Measurements from ENCODE around the gene ANKRD24.
A peak's percentile ranks its signal among the peaks of the same experiment; 100 is the strongest.

ANKRD24 gene

DNA sequence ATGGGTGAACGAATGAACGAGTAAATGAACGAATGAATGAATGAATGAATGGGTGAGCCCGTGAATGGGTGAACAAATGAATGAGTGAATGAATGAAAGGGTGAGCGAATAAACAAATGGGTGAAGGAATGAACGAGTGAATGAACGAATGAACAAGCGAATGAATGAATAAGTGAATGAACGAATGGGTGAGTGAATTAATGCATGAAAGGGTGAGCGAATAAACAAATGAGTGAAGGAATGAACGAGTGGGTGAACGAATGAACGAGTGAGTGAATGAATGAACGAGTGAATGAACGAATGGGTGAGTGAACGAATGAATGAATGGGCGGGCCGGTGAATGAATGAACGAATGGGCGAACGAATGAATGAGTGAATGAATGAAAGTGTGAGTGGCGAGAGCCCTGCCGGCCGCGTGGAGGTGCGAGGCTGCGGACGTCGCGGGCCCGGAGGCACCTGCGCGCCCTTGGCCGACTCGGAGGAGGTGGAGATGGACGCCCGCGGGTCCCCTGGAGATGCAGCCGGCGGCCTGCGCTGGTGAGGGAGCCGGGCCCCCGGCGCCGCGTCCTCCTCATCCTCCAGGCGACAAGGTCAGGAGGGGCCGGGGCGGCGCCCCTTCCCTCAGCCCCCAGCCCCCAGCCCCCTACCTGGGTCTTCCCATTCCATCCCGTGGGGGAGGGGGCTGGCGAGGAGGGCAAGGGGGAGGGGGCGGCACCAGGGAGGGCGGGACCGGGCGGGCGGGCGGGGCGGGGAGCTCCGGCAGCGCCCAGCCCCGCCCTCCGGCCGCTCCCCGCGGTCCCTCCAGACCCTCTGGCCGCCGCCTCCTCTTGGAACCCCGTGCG lies 15.4 kb downstream of the ANKRD24 start:
- Histone ChIP-seq H3K4me1 (no peaks in the 10 kb centered on the region), H3K4me3 (peak overlapping the region; percentile 7; the same call in 1 of the 2 replicates), H3K36me3 (replicated peaks) (no peaks in the 10 kb centered on the region), H3K27me3 (ENCODE audit: low read depth) (peaks cover 37% of the 10 kb centered on the region), H3K9me3 (no peaks in the 10 kb centered on the region)
- in situ Hi-C loops (cut with MboI; ENCODE audit: low sequenced_read_pairs): no loop called here
- DNase-seq (ENCODE audit: low spot score in 2 of 2): peak in 1 of 2 experiments; percentile 55

DNA sequence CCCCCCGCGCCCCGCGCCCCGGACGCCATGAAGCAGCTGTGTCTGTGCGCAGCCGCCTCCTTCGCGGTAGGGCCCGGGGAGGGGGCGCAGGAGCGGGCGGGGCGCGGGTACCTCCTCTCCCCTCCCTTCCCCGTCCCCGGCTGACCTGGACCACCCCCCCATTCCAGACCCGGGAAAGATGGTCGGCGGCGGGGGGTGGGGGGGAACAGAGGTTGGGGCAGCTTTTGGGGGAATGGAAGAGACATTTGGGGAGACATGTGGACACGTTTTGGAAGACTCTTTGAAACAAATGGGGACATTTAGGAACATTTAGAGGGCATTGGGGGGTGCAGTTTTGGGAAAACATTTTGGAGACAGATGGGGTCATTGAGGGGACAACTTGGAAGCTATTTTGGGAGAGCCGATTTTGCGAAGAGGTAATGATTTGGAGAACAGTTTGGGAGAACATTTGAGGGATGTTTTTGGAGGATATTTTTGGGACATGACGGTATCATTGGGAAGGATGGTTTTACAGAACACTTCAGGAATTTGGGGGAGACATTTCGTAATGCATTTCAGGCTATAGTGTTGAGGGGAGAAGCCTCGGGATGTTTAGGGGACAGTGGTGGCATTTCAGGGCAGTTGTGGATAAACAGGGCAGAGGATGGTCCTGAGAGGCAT lies 16.1 kb downstream of the ANKRD24 start:
- peaks cover 37% of the 10 kb centered on the region for H3K27me3 ChIP-seq (ENCODE audit: low read depth)
- no peaks in the 10 kb centered on the region for H3K9me3 ChIP-seq
- H3K4me1 ChIP-seq: no peaks in the 10 kb centered on the region
- DNase-seq (ENCODE audit: low spot score in 2 of 2): no peak
- H3K4me3 ChIP-seq: no peak overlapping the region
- H3K36me3 ChIP-seq (replicated peaks): no peaks in the 10 kb centered on the region
- in situ Hi-C loops (cut with MboI; ENCODE audit: low sequenced_read_pairs): no loop called here

DNA sequence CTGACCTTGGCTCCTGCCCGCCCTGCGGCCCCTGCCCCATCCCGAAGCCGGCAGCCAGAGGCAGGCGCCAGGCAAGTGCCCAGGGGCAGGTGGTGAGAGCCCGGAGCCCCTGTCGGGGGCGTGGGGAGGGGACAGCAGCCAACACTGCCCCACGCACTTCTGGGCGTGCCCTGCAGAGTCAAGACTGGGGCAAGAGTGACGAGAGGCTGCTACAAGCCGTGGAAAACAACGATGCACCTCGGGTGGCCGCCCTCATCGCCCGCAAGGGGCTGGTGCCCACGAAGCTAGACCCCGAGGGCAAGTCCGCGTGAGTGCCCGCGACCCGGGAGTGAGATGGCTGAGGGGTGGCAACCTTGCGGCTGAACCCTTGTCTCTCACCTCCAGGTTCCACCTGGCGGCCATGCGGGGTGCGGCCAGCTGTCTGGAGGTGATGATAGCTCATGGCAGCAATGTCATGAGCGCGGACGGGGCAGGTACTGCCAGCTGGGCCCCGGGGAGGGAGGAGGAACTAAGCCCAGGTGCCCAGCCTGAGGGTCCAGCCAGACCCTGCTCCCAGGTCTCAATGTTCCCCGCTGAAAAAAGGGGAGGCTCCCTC lies 17.3 kb downstream of the ANKRD24 start:
- H3K9me3 ChIP-seq: no peaks in the 10 kb centered on the region
- H3K36me3 ChIP-seq (replicated peaks): no peaks in the 10 kb centered on the region
- H3K4me1 ChIP-seq: no peaks in the 10 kb centered on the region
- H3K27me3 ChIP-seq (ENCODE audit: low read depth): peaks cover 39% of the 10 kb centered on the region
- H3K4me3 ChIP-seq: no peak overlapping the region
- DNase-seq (ENCODE audit: low spot score in 2 of 2): no peak
- in situ Hi-C loops (cut with MboI; ENCODE audit: low sequenced_read_pairs): no loop called here

DNA sequence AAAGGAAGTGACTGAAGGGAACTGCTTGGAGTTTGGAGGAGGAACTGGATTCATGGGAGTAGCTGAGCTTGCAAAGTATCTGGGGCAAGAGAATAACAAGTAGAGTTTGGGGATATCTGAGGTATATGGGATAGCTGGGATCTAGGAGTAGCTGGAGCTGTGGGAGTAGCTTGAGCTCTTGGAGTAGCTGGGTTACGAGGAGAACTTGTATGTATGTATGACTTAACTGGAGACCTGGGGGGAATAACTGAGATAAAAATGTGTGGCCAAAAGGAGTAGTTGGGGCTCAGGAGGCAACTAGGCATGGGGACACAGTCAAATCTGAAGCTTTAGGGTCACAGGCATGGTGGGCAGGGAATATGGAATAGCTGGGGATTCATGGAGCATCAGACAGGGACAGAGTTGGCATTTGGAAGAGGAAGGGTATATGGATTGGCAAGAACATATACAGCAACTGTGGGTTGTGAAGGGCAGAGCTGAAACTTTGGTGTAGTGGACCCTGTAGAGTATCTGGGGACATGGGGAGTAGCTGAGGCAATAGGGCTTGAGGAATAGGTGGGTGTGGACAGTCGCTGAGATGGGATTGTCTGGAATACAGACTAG lies 18.6 kb downstream of the ANKRD24 start:
- H3K9me3 ChIP-seq: no peaks in the 10 kb centered on the region
- H3K36me3 ChIP-seq (replicated peaks): no peaks in the 10 kb centered on the region
- in situ Hi-C loops (cut with MboI; ENCODE audit: low sequenced_read_pairs): no loop called here
- no peak for DNase-seq (ENCODE audit: low spot score in 2 of 2)
- H3K4me3 ChIP-seq: no peak overlapping the region
- H3K27me3 ChIP-seq (ENCODE audit: low read depth): peaks cover 35% of the 10 kb centered on the region
- no peaks in the 10 kb centered on the region for H3K4me1 ChIP-seq

DNA sequence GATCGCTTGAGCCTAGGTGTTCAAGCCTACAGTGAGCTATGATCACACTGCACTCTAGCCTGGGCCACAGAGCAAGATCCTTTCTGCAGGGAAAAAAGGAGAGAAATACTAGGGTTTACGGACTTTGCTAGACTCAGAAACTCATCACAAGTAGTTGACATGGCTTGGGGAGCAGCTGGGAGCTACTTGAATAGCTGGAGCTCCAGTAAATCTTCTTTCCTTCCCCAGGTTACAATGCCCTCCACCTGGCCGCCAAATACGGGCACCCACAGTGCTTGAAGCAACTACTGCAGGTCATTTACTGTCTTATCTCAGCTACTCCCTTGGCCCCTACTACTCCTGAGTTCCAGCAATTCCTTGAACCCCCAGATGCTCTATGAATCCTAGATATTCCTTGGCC lies 19.3 kb downstream of the ANKRD24 start:
- Histone ChIP-seq H3K27me3 (ENCODE audit: low read depth) (peaks cover 35% of the 10 kb centered on the region), H3K9me3 (no peaks in the 10 kb centered on the region), H3K4me1 (no peaks in the 10 kb centered on the region), H3K36me3 (replicated peaks) (no peaks in the 10 kb centered on the region), H3K4me3 (no peak overlapping the region)
- in situ Hi-C loops (cut with MboI; ENCODE audit: low sequenced_read_pairs): no loop called here
- no peak for DNase-seq (ENCODE audit: low spot score in 2 of 2)

DNA sequence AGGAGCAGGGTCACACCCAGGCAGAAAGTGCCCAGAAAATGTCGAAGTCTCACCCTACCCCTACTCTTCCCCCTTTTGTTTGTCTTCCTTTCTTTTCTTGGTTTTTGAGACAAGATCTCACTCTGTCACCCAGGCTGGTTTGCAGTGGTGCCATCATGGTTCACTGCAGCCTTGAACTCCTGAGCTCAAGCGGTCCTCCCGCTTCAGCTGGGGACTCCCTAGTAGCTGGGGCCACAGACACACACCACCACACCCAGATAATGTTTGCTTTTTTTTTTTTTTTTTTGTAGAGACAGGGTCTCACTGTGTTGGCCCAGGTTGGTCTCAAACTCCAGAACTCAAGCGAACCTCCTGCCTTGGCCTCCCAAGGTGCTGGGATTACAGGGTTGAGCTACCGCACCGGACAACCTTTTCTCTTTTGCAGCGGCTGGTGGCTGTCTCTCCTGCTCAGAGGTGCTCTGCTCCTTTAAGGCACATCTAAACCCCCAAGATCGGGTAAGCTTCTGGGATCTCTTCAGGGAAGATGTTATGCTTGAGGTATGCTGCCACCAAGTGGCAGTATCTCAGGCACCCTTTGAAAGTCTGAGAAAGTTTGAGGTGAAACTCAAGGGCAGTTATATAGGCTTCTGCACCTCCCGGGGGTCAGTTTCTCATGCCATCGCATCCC lies 24.5 kb downstream of the ANKRD24 start:
- Histone ChIP-seq H3K36me3 (replicated peaks) (no peaks in the 10 kb centered on the region), H3K4me3 (no peak overlapping the region), H3K9me3 (no peaks in the 10 kb centered on the region), H3K4me1 (no peaks in the 10 kb centered on the region), H3K27me3 (ENCODE audit: low read depth) (peaks cover 10% of the 10 kb centered on the region)
- peak in 1 of 2 experiments; percentile 32 for DNase-seq (ENCODE audit: low spot score in 2 of 2)
- in situ Hi-C loops (cut with MboI; ENCODE audit: low sequenced_read_pairs): no loop called here

DNA sequence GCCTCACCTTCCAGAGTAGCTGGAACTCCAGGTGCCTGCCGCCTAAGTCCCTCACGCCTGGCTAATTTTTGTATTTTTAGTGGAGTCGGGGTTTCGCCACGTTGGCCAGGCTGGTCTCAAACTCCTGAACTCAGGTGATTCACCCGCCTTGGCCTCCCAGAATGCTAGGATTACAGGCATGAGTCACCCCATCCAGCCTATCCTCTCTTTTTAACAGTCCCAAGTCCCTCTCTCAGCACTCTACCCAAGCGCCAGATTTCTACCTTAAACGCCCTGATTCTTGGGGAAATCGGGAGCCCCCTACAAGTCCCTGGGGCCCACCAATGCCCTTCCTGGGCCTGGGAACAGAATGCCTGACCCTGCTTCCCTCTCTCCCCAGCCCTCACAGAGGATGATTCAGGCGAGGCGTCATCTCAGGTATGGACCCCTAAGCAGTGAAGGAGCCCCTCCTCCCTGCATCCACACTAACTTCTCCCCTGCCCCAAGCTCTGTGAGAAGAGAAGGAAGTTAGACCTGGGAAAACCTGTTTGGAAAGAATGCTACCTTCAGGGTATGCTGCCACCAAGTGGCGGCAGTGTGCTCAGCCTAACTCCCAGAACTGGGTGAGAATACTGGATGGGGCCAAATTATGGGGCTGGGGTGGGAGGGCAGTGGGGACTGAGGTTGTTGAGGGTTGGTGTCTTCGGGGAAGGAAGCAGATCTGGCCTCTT lies 26.1 kb downstream of the ANKRD24 start:
- H3K27me3 ChIP-seq (ENCODE audit: low read depth): peaks cover 13% of the 10 kb centered on the region
- no peaks in the 10 kb centered on the region for H3K36me3 ChIP-seq (replicated peaks)
- in situ Hi-C loops (cut with MboI; ENCODE audit: low sequenced_read_pairs): no loop called here
- H3K4me3 ChIP-seq: no peak overlapping the region
- DNase-seq (ENCODE audit: low spot score in 2 of 2): peak in 1 of 2 experiments; percentile 43
- no peaks in the 10 kb centered on the region for H3K4me1 ChIP-seq
- H3K9me3 ChIP-seq: no peaks in the 10 kb centered on the region

DNA sequence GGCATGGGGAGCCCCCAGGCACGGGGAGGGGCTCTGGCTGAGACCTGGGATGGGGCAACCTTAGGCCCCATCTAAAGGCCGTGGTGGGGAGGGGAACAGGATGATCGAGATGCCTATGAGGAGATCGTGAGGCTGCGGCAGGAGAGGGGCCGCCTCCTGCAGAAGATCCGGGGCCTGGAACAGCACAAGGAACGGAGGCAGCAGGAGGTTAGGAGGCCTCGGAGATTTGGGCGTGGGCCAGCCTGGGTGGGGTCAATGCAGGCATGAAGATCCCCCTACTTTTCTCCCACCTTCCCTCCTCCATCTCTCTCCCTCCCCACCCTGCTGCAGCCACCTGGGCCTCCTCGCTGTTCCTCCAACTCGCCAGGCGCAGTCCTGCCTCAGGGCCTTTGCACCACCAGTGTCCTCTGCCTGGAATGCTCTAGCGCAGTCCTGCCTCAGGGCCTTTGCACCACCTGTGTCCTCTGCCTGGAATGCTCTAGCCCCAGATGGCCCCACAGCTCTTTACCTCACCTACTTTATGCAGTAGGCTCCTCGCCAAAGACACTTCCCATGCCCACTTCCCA lies 27.8 kb downstream of the ANKRD24 start:
- no peak overlapping the region for H3K4me3 ChIP-seq
- no peaks in the 10 kb centered on the region for H3K4me1 ChIP-seq
- no peaks in the 10 kb centered on the region for H3K36me3 ChIP-seq (replicated peaks)
- peaks cover 21% of the 10 kb centered on the region for H3K27me3 ChIP-seq (ENCODE audit: low read depth)
- in situ Hi-C loops (cut with MboI; ENCODE audit: low sequenced_read_pairs): no loop called here
- no peak for DNase-seq (ENCODE audit: low spot score in 2 of 2)
- H3K9me3 ChIP-seq: no peaks in the 10 kb centered on the region

DNA sequence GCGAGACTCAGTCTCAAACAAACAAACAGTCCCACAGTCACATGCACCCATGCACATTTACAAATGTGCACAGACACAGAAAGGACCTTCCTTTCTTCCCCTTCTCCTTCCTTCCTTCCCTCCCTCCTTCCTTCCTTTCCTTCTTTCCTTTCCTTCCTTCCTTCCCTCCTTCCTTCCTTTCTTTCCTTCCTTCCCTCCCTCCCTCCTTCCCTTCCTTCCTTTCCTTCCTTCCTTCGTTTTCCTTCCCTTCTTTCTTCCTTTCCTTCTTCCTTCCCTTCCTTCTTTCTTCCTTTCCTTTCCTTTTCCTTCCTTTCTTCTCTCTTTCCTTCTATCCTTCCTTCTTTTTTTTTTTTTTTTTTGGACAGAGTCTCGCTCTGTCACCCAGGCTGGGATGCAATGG lies 30.6 kb downstream of the ANKRD24 start:
- Histone ChIP-seq H3K9me3 (no peaks in the 10 kb centered on the region), H3K4me1 (no peaks in the 10 kb centered on the region), H3K27me3 (ENCODE audit: low read depth) (peaks cover 21% of the 10 kb centered on the region), H3K36me3 (replicated peaks) (no peaks in the 10 kb centered on the region), H3K4me3 (no peak overlapping the region)
- in situ Hi-C loops (cut with MboI; ENCODE audit: low sequenced_read_pairs): no loop called here
- no peak for DNase-seq (ENCODE audit: low spot score in 2 of 2)

DNA sequence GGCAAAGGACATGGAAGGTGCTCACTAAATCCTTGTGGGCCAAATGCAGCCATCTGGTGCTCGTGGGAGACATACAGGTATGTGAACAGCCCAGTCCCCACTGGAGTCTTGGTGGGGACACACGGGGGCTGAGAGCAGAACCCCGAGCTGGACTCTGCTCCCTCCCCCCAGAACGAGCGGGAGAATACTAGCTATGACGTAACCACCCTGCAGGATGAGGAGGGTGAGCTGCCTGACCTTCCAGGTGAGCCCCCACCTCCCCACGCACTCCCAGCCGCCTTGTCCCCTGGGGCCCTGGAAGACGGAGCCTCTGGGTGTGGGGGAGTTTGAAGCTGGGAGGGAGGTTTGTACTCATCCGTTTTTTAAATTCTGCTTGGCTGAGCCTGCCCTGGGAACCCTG lies 33.3 kb downstream of the ANKRD24 start:
- no peaks in the 10 kb centered on the region for H3K36me3 ChIP-seq (replicated peaks)
- H3K4me3 ChIP-seq: no peak overlapping the region
- DNase-seq (ENCODE audit: low spot score in 2 of 2): no peak
- H3K9me3 ChIP-seq: no peaks in the 10 kb centered on the region
- peaks cover 21% of the 10 kb centered on the region for H3K27me3 ChIP-seq (ENCODE audit: low read depth)
- no peaks in the 10 kb centered on the region for H3K4me1 ChIP-seq
- in situ Hi-C loops (cut with MboI; ENCODE audit: low sequenced_read_pairs): no loop called here

DNA sequence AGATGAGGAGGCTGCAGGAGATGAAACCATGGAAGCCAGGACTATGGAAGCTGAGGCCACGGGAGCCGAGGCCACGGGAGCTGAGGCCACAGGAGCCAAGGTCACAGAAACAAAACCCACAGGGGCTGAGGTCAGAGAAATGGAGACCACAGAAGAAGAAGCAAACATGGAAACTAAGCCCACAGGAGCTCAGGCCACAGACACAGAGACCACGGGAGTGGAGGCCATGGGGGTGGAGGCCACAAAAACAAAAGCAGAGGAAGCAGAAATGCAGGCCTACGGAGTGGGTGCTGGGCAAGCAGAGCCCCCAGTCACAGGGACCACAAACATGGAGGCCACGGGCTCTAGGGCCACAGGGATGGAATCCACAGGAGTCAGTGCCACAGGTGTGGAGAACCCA lies 34.4 kb downstream of the ANKRD24 start:
- H3K36me3 ChIP-seq (replicated peaks): no peaks in the 10 kb centered on the region
- peaks cover 21% of the 10 kb centered on the region for H3K27me3 ChIP-seq (ENCODE audit: low read depth)
- in situ Hi-C loops (cut with MboI; ENCODE audit: low sequenced_read_pairs): no loop called here
- H3K4me3 ChIP-seq: no peak overlapping the region
- no peaks in the 10 kb centered on the region for H3K4me1 ChIP-seq
- DNase-seq (ENCODE audit: low spot score in 2 of 2): no peak
- H3K9me3 ChIP-seq: no peaks in the 10 kb centered on the region

DNA sequence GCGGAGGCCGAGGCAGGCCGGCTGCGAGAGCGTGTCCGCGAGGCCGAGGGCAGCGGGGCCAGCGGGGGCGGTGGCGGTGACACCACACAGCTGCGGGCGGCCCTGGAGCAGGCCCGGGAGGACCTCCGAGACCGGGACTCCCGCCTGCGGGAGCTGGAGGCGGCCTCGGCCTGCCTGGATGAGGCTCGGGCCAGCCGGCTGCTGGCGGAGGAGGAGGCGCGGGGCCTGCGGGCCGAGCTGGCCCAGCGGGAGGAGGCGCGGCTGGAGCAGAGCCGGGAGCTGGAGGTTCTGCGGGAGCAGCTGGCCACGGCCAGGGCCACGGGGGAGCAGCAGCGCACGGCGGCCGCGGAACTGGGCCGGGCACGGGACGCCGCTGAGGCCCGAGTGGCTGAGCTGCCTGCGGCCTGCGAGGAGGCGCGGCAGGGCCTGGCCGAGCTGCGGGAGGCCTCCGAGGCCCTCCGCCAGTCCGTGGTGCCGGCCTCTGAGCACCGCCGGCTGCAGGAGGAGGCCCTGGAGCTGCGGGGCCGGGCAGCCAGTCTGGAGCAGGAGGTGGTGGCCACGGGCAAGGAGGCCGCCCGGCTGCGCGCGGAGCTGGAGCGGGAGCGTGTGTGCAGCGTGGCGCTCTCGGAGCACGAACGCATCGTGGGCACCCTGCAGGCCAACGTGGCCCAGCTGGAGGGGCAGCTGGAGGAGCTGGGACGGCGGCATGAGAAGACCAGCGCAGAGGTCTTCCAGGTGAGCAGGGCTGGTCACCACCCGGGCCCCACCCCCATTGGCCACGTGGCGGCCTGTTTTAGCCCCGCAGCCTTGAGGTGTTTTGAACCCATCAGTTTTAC lies 35.2 kb downstream of the ANKRD24 start:
- H3K27me3 ChIP-seq (ENCODE audit: low read depth): peaks cover 15% of the 10 kb centered on the region
- no peak for DNase-seq (ENCODE audit: low spot score in 2 of 2)
- H3K4me3 ChIP-seq: no peak overlapping the region
- no peaks in the 10 kb centered on the region for H3K9me3 ChIP-seq
- H3K36me3 ChIP-seq (replicated peaks): no peaks in the 10 kb centered on the region
- no peaks in the 10 kb centered on the region for H3K4me1 ChIP-seq
- in situ Hi-C loops (cut with MboI; ENCODE audit: low sequenced_read_pairs): no loop called here
